HEK293 (cell line): ENCODE results near the gene ZNF446.

ENCODE experiments used
- CTCF ChIA-PET: fragments of 350-600 bp; formaldehyde crosslinking; extraction: SDS; loops from one replicate; lab custom pipeline; 2021; ENCODE audit warnings: antibody characterized with exemption; lab: Yijun Ruan, JAX
- POLR2A ChIA-PET: fragments of 300-600 bp; formaldehyde crosslinking; extraction: SDS; loops from one replicate; lab custom pipeline; 2020; ENCODE audit warnings: antibody characterized with exemption, inconsistent platforms; lab: Yijun Ruan, JAX
- H3K27ac ChIP-seq: fragments of 200-500 bp; sonication (Bioruptor generic); 2 replicates; pipeline ENCODE4 v1.5.1; 2014; ENCODE audit warnings: low read depth, low read length, control low read depth, inconsistent platforms; ENCODE audit errors: extremely low read depth
- H3K36me3 ChIP-seq, 2 experiments: fragments of 200-500 bp in 1 of 2; sonication (Bioruptor generic) in 1 of 2; 1 replicate in 1 of 2; 2 replicates in 1 of 2; pipeline ENCODE4 v1.5.1; 2014 to 2017; ENCODE audit warnings: inconsistent platforms in 2 of 2, low read length in 2 of 2; ENCODE audit not compliant: control insufficient read depth in 2 of 2, insufficient read depth in 1 of 2
- H3K4me1 ChIP-seq: fragments of 200-500 bp; sonication (Bioruptor generic); 2 replicates; pipeline ENCODE4 v1.5.1; 2014; ENCODE audit warnings: mild to moderate bottlenecking, low read length, inconsistent platforms; ENCODE audit not compliant: control insufficient read depth, insufficient read depth
- H3K4me3 ChIP-seq: 2 replicates; pipeline ENCODE4 v1.5.1; 2011; ENCODE audit warnings: low read depth, mild to moderate bottlenecking, control low read depth, low read length, moderate library complexity
- H3K9me3 ChIP-seq: fragments of 200-500 bp; sonication (Bioruptor generic); 2 replicates; pipeline ENCODE4 v1.5.1; 2014; ENCODE audit warnings: low read depth, low read length, inconsistent platforms; ENCODE audit not compliant: control insufficient read depth, insufficient read depth
- BCL11B ChIP-seq: fragments of 450-650 bp; formaldehyde crosslinking; IDR thresholded peaks from 2 replicates; pipeline ENCODE4 v1.5.1; 2016; ENCODE audit warnings: low read depth, missing biosample characterization, missing genetic modification characterization
- GLIS2 ChIP-seq: fragments of 450-650 bp; formaldehyde crosslinking; IDR thresholded peaks from 2 replicates; pipeline ENCODE4 v1.5.1; 2016; ENCODE audit warnings: missing biosample characterization, missing genetic modification characterization
- HOXD13 ChIP-seq: sonication (generic); formaldehyde crosslinking; IDR thresholded peaks from 2 replicates; pipeline ENCODE4 v1.8.0; 2022; ENCODE audit warnings: missing genetic modification reagents, borderline replicate concordance
- KLF1 ChIP-seq: fragments of 450-650 bp; formaldehyde crosslinking; IDR thresholded peaks from 2 replicates; pipeline ENCODE4 v1.5.1; 2016; ENCODE audit warnings: missing biosample characterization, missing genetic modification characterization
- KLF10 ChIP-seq: fragments of 450-650 bp; IDR thresholded peaks from 2 replicates; pipeline ENCODE4 v1.5.1; 2018; ENCODE audit warnings: missing biosample characterization, mild to moderate bottlenecking, missing genetic modification characterization
- PATZ1 ChIP-seq: fragments of 450-650 bp; formaldehyde crosslinking; IDR thresholded peaks from 2 replicates; pipeline ENCODE4 v1.5.1; 2016; ENCODE audit warnings: missing biosample characterization, missing genetic modification characterization
- REPIN1 ChIP-seq: fragments of 450-650 bp; formaldehyde crosslinking; IDR thresholded peaks from 2 replicates; pipeline ENCODE4 v1.5.1; 2017; ENCODE audit warnings: missing biosample characterization, missing genetic modification characterization, low read depth
- ZNF132 ChIP-seq: fragments of 450-650 bp; formaldehyde crosslinking; IDR thresholded peaks from 2 replicates; pipeline ENCODE4 v1.5.1; 2017; ENCODE audit warnings: missing biosample characterization, missing genetic modification characterization, borderline replicate concordance
- ZNF146 ChIP-seq: fragments of 450-650 bp; formaldehyde crosslinking; IDR thresholded peaks from 2 replicates; pipeline ENCODE4 v1.5.1; 2016; ENCODE audit warnings: missing biosample characterization, missing genetic modification characterization
- ZNF223 ChIP-seq: fragments of 450-650 bp; formaldehyde crosslinking; IDR thresholded peaks from 2 replicates; pipeline ENCODE4 v1.5.1; 2016; ENCODE audit warnings: missing biosample characterization, missing genetic modification characterization
- ZNF26 ChIP-seq: fragments of 450-650 bp; formaldehyde crosslinking; IDR thresholded peaks from 2 replicates; pipeline ENCODE4 v1.5.1; 2016; ENCODE audit warnings: missing biosample characterization, missing genetic modification characterization
- ZNF391 ChIP-seq: fragments of 450-650 bp; formaldehyde crosslinking; IDR thresholded peaks from 2 replicates; pipeline ENCODE4 v1.5.1; 2016; ENCODE audit warnings: low read depth, missing biosample characterization, missing genetic modification characterization, borderline replicate concordance
- ZNF423 ChIP-seq: fragments of 450-650 bp; formaldehyde crosslinking; IDR thresholded peaks from 2 replicates; pipeline ENCODE4 v1.5.1; 2016; ENCODE audit warnings: missing biosample characterization, missing genetic modification characterization
- ZNF48 ChIP-seq: fragments of 450-650 bp; formaldehyde crosslinking; IDR thresholded peaks from 2 replicates; pipeline ENCODE4 v1.5.1; 2016; ENCODE audit warnings: missing biosample characterization, missing genetic modification characterization
- ZNF514 ChIP-seq: fragments of 450-650 bp; formaldehyde crosslinking; IDR thresholded peaks from 2 replicates; pipeline ENCODE4 v1.5.1; 2016; ENCODE audit warnings: missing biosample characterization, missing genetic modification characterization
- ZNF521 ChIP-seq: fragments of 450-650 bp; formaldehyde crosslinking; IDR thresholded peaks from 2 replicates; pipeline ENCODE4 v1.5.1; 2017; ENCODE audit warnings: missing biosample characterization, mild to moderate bottlenecking, missing genetic modification characterization
- ZNF704 ChIP-seq: fragments of 450-650 bp; formaldehyde crosslinking; IDR thresholded peaks from 2 replicates; pipeline ENCODE4 v1.5.1; 2016; ENCODE audit warnings: missing biosample characterization, missing genetic modification characterization
- ZNF747 ChIP-seq: fragments of 450-650 bp; formaldehyde crosslinking; IDR thresholded peaks from 2 replicates; pipeline ENCODE4 v1.5.1; 2016; ENCODE audit warnings: missing biosample characterization, missing genetic modification characterization
- ZNF776 ChIP-seq: fragments of 450-650 bp; formaldehyde crosslinking; IDR thresholded peaks from 2 replicates; pipeline ENCODE4 v1.5.0; 2017; ENCODE audit warnings: missing biosample characterization, missing genetic modification characterization, borderline replicate concordance
- ZSCAN4 ChIP-seq: fragments of 450-650 bp; formaldehyde crosslinking; IDR thresholded peaks from 2 replicates; pipeline ENCODE4 v1.5.1; 2017; ENCODE audit warnings: missing biosample characterization, missing genetic modification characterization
- TF ChIP-seq, protein P1 (sequence below): fragments of 450-650 bp; formaldehyde crosslinking; IDR thresholded peaks from 2 replicates; pipeline ENCODE4 v1.5.1; 2016; ENCODE audit warnings: missing biosample characterization, missing genetic modification characterization
- TF ChIP-seq, protein P2 (sequence below): fragments of 450-650 bp; formaldehyde crosslinking; IDR thresholded peaks from 2 replicates; pipeline ENCODE4 v1.5.1; 2017; ENCODE audit warnings: missing biosample characterization, missing genetic modification characterization

Gene ZNF446

DNA sequence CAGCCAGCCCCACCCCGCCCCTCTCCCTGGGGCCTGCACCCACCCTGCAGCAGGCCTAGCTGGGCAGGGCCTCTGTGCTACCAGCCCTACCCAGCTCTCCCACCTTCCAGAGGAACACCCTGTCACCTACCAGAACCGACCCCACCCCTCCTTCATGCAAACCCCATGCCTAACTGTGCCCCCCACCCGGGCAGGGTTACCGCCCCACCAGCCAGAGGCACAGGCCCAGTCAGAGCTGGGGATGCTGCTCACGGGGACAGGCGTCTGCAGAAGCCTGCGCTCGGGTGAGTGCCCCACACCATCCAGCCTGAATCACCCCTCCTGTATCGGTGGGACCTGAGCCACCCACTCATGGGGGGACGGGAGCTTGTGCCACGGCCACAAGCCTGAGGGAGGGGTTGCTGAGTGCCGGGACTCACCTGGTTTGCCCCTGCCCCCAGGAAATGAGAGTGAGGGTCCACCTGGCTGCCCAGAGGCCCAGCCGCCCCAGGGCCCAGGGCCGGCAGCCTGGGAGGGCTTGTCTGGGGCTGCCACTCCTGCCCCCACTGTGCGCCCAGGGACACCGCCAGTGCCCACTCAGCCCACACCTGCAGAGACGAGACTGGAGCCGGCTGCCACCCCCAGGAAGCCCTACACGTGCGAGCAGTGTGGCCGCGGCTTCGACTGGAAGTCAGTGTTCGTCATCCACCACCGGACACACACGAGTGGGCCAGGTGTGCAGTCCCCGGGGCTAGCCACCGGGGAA, 3.8 kb downstream of the ZNF446 start:
- POLR2A ChIA-PET, result interaction anchor here (1.0 kb wide), 2 partner anchors 64 to 118 kb away, joined by 3 read pairs; partner anchors contain the start of genes TRIM28 and ZNF497
- Histone ChIP-seq H3K4me3 (no peak overlapping the region), H3K4me1 (peaks cover 6% of the 10 kb centered on the region; the same call in 1 of the 2 replicates), H3K9me3 (no peaks in the 10 kb centered on the region), H3K36me3 (peaks cover 4 to 39% of the 10 kb centered on the region in 2 experiments; a peak in 2 of 3 replicates), H3K27ac (no peak overlapping the region)
- TF ChIP-seq, protein P1, sequence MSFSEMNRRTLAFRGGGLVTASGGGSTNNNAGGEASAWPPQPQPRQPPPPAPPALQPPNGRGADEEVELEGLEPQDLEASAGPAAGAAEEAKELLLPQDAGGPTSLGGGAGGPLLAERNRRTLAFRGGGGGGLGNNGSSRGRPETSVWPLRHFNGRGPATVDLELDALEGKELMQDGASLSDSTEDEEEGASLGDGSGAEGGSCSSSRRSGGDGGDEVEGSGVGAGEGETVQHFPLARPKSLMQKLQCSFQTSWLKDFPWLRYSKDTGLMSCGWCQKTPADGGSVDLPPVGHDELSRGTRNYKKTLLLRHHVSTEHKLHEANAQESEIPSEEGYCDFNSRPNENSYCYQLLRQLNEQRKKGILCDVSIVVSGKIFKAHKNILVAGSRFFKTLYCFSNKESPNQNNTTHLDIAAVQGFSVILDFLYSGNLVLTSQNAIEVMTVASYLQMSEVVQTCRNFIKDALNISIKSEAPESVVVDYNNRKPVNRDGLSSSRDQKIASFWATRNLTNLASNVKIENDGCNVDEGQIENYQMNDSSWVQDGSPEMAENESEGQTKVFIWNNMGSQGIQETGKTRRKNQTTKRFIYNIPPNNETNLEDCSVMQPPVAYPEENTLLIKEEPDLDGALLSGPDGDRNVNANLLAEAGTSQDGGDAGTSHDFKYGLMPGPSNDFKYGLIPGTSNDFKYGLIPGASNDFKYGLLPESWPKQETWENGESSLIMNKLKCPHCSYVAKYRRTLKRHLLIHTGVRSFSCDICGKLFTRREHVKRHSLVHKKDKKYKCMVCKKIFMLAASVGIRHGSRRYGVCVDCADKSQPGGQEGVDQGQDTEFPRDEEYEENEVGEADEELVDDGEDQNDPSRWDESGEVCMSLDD (tag by site-specific recombination), result no peak
- TF ChIP-seq KLF1 (tag by site-specific recombination) (peak; percentile 79), HOXD13 (peak; percentile 51; the same call in 1 of the 2 replicates), ZNF132 (tag by site-specific recombination) (no peak), ZNF747 (tag by site-specific recombination) (no peak)
- CTCF ChIA-PET, result interaction anchor here (0.6 kb wide), 1 partner anchor 428 kb away, joined by 4 read pairs; no protein-coding TSS in a partner anchor

- peaks cover 4 to 39% of the 10 kb centered on the region in 2 experiments; a peak in 2 of 3 replicates for H3K36me3 ChIP-seq
- CTCF ChIA-PET, result no interaction called here
- H3K4me3 ChIP-seq, result no peak overlapping the region
- H3K4me1 ChIP-seq, result 0 out of 2 replicates have a peak, but pooled peaks cover under 1% of the 10 kb centered on the region
- H3K9me3 ChIP-seq, result no peaks in the 10 kb centered on the region
- POLR2A ChIA-PET, result no interaction called here
- H3K27ac ChIP-seq, result no peak overlapping the region
- TF ChIP-seq ZNF223, result no peak
- no peak for TF ChIP-seq ZNF26
- TF ChIP-seq ZNF48 (tag by site-specific recombination), result no peak
- no peak for TF ChIP-seq ZNF391 (tag by site-specific recombination)
- no peak for TF ChIP-seq ZSCAN4 (tag by site-specific recombination)
- TF ChIP-seq BCL11B, result no peak
- no peak for TF ChIP-seq ZNF776 (tag by site-specific recombination)
- no peak for TF ChIP-seq ZNF423
- no peak for TF ChIP-seq ZNF704
- no peak for TF ChIP-seq GLIS2 (tag by site-specific recombination)
- TF ChIP-seq ZNF514 (tag by site-specific recombination), result no peak
- TF ChIP-seq KLF10, result no peak
- no peak for TF ChIP-seq PATZ1 (tag by site-specific recombination)
- no peak for TF ChIP-seq ZNF146
- TF ChIP-seq, protein P2, sequence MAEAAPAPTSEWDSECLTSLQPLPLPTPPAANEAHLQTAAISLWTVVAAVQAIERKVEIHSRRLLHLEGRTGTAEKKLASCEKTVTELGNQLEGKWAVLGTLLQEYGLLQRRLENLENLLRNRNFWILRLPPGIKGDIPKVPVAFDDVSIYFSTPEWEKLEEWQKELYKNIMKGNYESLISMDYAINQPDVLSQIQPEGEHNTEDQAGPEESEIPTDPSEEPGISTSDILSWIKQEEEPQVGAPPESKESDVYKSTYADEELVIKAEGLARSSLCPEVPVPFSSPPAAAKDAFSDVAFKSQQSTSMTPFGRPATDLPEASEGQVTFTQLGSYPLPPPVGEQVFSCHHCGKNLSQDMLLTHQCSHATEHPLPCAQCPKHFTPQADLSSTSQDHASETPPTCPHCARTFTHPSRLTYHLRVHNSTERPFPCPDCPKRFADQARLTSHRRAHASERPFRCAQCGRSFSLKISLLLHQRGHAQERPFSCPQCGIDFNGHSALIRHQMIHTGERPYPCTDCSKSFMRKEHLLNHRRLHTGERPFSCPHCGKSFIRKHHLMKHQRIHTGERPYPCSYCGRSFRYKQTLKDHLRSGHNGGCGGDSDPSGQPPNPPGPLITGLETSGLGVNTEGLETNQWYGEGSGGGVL (tag by site-specific recombination), result no peak
- TF ChIP-seq ZNF132 (tag by site-specific recombination), result no peak
- TF ChIP-seq ZNF521, result no peak
- TF ChIP-seq REPIN1 (tag by site-specific recombination), result no peak
Measured at GRCh38 chr19:58480481-58480830, 4.3 kb downstream of the ZNF446 start.
